ENCODE measurements around the gene MGRN1.

DNA sequence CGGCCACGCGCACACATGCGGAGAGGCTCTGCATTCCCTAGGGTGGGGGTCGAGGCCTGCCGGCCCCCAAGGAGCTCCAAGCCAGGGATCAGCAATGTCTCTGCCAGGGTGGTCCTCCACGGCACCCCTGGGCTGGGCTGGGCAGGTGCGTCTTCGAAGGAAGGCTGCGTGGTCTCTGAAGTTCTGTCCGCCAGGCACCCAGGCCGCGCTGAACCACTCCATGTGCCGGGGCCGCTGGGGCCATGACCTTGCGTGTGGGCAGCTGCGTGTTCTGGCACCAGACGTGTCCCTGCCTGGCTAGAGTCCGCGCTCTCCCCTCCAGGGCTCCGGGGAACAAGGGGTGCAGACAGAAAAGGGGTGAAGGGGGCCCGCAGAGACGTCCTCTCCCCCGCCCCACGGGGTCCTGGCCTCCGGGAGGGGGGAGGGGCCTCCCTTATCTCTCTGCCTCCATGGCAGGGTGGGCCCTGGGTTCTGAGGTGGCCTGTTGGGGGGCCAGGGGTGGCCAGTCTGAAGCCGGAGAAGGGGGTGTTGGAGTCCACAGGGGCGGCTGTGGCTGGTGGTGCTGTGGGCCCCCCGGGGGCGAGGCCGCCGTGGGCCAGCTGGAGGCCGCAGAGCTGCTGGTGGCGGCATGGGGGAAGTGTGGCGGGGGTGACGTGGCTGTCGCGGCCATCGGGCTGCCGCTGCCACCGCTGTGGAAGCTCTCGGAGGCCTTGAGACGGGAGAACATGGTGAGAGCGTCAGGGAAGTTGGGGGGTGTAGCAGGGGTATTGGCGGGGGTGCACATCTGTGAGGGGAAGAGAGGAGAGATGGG is 15.2 kb upstream of the MGRN1 start:
- TF ChIP-seq POLR2A (IDR thresholded peaks at IDR 0.05) = no peak
- TF ChIP-seq, protein P1, sequence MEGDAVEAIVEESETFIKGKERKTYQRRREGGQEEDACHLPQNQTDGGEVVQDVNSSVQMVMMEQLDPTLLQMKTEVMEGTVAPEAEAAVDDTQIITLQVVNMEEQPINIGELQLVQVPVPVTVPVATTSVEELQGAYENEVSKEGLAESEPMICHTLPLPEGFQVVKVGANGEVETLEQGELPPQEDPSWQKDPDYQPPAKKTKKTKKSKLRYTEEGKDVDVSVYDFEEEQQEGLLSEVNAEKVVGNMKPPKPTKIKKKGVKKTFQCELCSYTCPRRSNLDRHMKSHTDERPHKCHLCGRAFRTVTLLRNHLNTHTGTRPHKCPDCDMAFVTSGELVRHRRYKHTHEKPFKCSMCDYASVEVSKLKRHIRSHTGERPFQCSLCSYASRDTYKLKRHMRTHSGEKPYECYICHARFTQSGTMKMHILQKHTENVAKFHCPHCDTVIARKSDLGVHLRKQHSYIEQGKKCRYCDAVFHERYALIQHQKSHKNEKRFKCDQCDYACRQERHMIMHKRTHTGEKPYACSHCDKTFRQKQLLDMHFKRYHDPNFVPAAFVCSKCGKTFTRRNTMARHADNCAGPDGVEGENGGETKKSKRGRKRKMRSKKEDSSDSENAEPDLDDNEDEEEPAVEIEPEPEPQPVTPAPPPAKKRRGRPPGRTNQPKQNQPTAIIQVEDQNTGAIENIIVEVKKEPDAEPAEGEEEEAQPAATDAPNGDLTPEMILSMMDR (IDR thresholded peaks at IDR 0.05) = no peak
